Effector memory CD4-positive, alpha-beta T cell (primary cell): ENCODE data around the gene SP140L.
"Not testable (repeated sequence)": the region's sequence is repeated elsewhere in the genome, so short reads cannot be mapped to it uniquely, and the experiment has no call there.

ENCODE experiments used
- DNase-seq, 3 donors: peaks; one replicate each; pipeline ENCODE4 v3.0.0-alpha.2; 2020
- H3K27ac ChIP-seq: 2 replicates; pipeline ENCODE4 v1.7.0; 2013; ENCODE audit warnings: mild to moderate bottlenecking, low read length, moderate library complexity; ENCODE audit not compliant: insufficient read depth, poor library complexity, severe bottlenecking
- H3K27me3 ChIP-seq: replicated peaks from 2 replicates; pipeline ENCODE4 v1.7.0; 2013; ENCODE audit warnings: mild to moderate bottlenecking, low read length; ENCODE audit not compliant: insufficient read depth, control insufficient read depth, poor library complexity, severe bottlenecking
- H3K36me3 ChIP-seq: 2 replicates; pipeline ENCODE4 v1.7.0; 2013; ENCODE audit warnings: mild to moderate bottlenecking, low read length, moderate library complexity; ENCODE audit not compliant: control insufficient read depth, insufficient read depth
- H3K4me1 ChIP-seq: 2 replicates; pipeline ENCODE4 v1.7.0; 2013; ENCODE audit warnings: low read length, mild to moderate bottlenecking; ENCODE audit not compliant: control insufficient read depth, insufficient read depth, poor library complexity, severe bottlenecking
- H3K4me3 ChIP-seq: 2 replicates; pipeline ENCODE4 v1.7.0; 2013; ENCODE audit warnings: low read length, low read depth, mild to moderate bottlenecking; ENCODE audit not compliant: insufficient read depth, poor library complexity, severe bottlenecking
- H3K9me3 ChIP-seq: 2 replicates; pipeline ENCODE4 v1.7.0; 2013; ENCODE audit warnings: mild to moderate bottlenecking, low read length, moderate library complexity; ENCODE audit not compliant: control insufficient read depth

The SP140L gene

DNA sequence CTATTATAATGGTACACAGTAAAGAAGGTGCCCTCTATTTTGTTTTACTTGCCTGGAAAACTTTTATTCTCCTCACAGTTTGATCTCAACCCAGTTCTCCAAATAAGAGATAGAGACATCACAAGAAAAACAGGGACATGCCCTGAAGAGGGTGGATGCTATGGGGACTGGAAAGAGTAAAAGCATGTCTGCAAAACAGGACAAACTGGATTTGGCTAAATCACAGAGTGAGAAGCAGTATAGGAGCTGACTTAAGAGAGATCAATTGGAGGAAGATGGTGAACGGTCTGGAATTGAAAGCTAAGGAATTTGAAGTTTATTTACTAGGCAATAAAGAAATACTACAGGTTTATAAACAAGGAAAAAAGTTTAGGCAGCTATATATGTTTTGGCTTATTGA is 33.0 kb downstream of the SP140L start:
- no peak for DNase-seq
- Histone ChIP-seq H3K4me1 (peaks cover 13% of the 10 kb centered on the region), H3K9me3 (no peaks in the 10 kb centered on the region), H3K36me3 (peaks cover 31% of the 10 kb centered on the region), H3K27ac (no peak overlapping the region), H3K4me3 (no peak overlapping the region), H3K27me3 (no peaks in the 10 kb centered on the region)

DNA sequence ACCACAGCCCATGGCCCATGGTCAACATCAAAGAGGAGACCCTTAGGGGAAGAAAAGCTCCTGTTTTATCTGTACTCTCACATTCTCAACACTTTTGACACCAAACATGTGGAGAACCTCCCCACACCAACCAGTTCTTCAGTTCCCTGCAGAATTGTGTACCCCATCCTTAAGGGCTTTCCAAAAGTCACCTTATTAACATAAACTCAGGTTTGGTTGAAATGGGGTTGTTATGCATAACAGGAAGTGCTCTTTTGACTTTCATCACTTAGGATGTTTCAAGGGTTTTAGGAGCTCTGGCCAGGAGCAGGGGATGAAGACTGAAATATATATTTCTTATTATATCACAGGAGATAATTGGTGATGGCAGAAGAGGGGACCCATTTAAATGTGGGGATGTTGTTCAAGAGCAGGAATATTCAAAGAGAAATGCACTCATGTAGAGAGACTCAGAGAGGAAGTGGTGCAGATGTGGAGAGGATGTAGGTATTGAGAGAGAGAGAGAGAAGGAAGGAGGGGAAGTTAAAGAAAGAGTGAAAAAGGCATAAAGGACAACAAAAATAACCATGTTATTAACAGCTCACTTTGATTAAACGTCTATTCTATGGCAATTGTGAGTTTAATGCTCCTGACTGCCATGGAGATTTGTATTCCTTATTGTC is 35.2 kb downstream of the SP140L start:
- Histone ChIP-seq H3K27ac (no peak overlapping the region), H3K4me3 (no peak overlapping the region), H3K4me1 (peaks cover 13% of the 10 kb centered on the region), H3K9me3 (no peaks in the 10 kb centered on the region), H3K27me3 (no peaks in the 10 kb centered on the region), H3K36me3 (peaks cover 31% of the 10 kb centered on the region)
- no peak for DNase-seq

DNA sequence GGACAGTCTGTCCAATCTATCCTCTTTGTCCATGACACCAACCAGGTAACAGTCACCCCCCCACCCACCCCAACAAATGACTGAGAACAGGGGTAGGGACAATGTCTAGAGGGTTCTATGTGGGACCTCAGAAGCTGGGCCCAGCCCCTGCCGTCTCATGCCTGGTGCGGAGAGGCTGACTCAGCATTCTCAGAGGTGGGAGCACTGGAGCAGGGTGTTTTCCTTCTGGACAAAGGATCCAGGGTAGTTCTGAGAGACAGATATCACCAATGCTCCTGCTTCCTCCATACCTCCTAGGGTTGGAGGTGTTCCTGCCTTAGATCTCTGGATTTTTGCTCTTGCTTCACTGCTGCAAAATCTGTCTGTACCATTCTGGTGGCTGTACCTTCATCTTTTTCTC is 55.1 kb downstream of the SP140L start:
- Histone ChIP-seq H3K36me3 (peaks cover 54% of the 10 kb centered on the region), H3K4me3 (no peak overlapping the region), H3K4me1 (no peaks in the 10 kb centered on the region), H3K27ac (no peak overlapping the region), H3K9me3 (no peaks in the 10 kb centered on the region), H3K27me3 (no peaks in the 10 kb centered on the region)
- no peak for DNase-seq

DNA sequence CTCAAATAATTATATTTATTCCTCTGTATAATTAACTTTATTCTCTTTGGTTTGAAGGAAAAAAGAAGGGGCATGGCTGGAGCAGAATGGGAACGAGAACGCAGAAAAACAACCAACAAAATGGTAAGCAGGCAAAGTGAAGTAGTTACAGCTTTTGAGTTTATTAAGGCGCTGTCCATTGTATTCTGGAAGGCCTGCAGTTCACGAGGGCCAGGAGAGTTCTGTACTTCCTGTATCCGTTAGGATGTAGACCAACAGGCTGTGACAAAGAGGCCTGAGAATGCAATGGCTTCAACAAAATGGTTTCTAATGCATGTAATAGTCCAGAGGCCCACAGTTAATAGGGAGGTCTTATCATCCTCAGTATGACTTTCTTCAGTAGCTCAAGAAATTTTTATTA is 56.5 kb downstream of the SP140L start:
- Histone ChIP-seq H3K4me3 (no peak overlapping the region), H3K27me3 (no peaks in the 10 kb centered on the region), H3K36me3 (peaks cover 54% of the 10 kb centered on the region), H3K27ac (no peak overlapping the region), H3K9me3 (no peaks in the 10 kb centered on the region), H3K4me1 (no peaks in the 10 kb centered on the region)
- no peak for DNase-seq

DNA sequence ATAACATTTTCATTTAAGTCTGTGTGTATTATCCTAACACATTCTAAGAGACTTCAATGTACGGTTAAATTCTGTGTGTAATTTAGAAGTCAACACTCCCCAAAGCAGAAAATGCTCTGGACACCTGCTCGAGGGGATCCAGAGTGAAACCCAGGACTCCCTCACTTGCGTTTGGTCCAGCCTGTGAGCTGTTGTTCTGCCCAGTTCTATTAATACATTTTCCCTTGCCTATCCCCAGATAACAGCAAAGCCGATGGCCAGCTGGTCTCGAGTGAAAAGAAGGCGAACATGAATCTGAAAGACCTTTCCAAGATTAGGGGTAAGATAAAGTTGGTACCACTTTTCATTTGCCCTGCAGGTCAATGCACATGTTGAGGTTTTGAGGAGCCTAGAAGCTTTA is 58.0 kb downstream of the SP140L start:
- DNase-seq, result no peak
- Histone ChIP-seq H3K4me1 (no peaks in the 10 kb centered on the region), H3K9me3 (no peaks in the 10 kb centered on the region), H3K27me3 (no peaks in the 10 kb centered on the region), H3K36me3 (peaks cover 67% of the 10 kb centered on the region), H3K4me3 (no peak overlapping the region), H3K27ac (no peak overlapping the region)

DNA sequence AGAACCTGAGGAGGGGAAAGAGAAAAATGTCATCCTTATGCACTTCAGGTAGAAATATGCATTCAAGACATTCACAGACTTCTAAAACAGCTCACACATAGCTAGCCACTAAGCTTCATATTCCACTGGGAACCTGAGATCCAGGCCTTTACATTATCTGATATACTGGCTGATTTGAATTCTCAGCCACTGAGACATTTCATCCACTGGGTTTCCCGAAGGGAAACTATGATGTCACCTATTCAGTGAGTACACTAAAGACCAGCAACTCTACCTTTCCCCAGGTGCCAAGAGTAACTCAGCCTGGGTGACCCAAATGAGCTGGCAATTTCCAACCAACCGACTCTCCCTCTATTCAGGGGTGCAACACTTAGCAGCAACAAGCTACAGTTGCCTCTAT is 67.3 kb downstream of the SP140L start:
- Histone ChIP-seq H3K4me3 (no peak overlapping the region), H3K27me3 (no peaks in the 10 kb centered on the region), H3K27ac (no peak overlapping the region), H3K4me1 (no peaks in the 10 kb centered on the region), H3K9me3 (peaks cover 7% of the 10 kb centered on the region), H3K36me3 (peaks cover 89% of the 10 kb centered on the region)
- no peak for DNase-seq

DNA sequence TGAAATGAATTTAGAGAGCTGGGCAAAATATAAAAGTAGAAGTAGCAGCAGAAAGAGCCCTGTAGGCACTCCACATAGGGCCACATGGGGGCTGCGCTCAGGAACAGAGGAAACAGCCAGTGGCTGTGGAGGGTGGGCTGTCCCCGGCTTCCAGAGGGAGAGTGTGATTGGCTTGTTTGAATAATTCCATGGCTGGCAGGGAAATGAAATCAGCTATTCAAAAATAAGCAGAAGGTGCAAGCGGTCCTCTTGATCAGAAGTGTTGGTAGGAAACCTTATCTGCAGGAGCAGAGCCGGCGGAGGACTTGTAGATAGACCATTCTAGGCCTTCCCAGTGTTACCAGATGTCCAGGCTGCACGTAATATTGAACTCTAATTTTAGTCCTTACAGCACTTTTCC is 71.7 kb downstream of the SP140L start:
- H3K36me3 ChIP-seq, result peaks cover 72% of the 10 kb centered on the region
- DNase-seq, H3K27ac ChIP-seq, H3K27me3 ChIP-seq, H3K4me3 ChIP-seq, H3K9me3 ChIP-seq, H3K4me1 ChIP-seq: not testable (repeated sequence)

DNA sequence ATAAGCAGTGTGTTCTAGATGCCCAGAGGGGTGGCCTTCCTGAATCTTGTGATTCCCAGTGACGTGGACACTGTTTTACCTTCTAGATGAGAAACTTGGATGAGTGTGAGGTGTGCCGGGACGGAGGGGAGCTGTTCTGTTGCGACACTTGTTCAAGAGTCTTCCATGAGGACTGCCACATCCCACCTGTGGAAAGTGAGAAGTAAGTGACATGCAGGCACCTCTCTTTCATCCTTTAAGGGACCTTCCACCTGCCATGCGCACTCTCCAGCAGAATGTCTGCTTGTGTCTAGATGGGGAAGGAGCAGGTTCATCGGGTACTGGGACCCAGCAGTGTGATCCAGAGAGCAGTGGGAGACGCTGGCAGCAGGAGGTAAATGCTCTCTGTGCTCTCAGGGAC is 73.0 kb downstream of the SP140L start:
- Histone ChIP-seq H3K27ac (no peak overlapping the region), H3K4me3 (no peak overlapping the region), H3K9me3 (peaks cover 7% of the 10 kb centered on the region), H3K4me1 (no peaks in the 10 kb centered on the region), H3K36me3 (peaks cover 71% of the 10 kb centered on the region), H3K27me3 (no peaks in the 10 kb centered on the region)
- DNase-seq, result no peak

DNA sequence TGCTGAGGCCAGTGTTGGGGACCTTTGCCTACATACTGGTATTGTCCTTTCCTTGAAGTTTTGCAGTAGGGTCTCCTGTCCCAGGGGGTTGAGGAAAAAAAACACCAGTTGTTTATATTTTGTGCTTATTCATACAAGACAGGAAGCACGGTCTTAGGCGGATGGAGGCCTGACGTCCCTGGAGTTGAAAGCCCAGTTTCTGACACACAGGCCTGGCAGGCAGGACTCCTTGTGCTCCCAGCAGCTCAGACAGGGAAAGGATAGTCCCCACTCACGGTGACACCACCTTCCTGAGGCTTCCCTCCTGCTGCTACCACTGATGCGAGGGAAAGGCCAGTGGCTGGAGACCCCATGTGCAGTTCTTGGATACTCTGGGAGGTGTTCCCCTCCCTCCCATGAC is 73.5 kb downstream of the SP140L start:
- H3K27ac ChIP-seq, result no peak overlapping the region
- H3K4me3 ChIP-seq, result no peak overlapping the region
- H3K9me3 ChIP-seq, result peaks cover 7% of the 10 kb centered on the region
- peaks cover 67% of the 10 kb centered on the region for H3K36me3 ChIP-seq
- H3K27me3 ChIP-seq, result no peaks in the 10 kb centered on the region
- no peaks in the 10 kb centered on the region for H3K4me1 ChIP-seq
- DNase-seq, result no peak

DNA sequence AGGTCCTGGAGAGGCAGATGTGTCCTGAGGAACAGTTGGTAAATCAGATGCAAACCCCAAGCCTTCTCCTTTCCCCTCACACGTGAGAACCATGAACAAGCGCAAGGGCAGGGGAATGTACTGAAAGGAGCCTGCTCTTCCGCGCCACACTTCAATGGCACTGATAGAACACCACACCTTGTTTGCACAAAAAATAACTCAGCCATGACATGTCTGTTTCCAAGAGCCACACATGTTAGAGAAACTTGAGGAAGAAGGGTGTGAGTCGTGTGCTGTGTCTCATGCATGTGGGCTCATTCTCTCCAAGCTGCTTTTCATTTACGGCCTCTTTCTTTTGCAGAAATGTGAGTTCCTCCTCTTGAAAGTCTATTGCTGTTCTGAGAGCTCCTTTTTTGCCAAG is 74.0 kb downstream of the SP140L start:
- H3K4me1 ChIP-seq, H3K9me3 ChIP-seq, H3K27ac ChIP-seq, DNase-seq, H3K4me3 ChIP-seq, H3K27me3 ChIP-seq: not testable (repeated sequence)
- peaks cover 62% of the 10 kb centered on the region for H3K36me3 ChIP-seq
